ENCODE measurements around the gene NCAM2.

DNA sequence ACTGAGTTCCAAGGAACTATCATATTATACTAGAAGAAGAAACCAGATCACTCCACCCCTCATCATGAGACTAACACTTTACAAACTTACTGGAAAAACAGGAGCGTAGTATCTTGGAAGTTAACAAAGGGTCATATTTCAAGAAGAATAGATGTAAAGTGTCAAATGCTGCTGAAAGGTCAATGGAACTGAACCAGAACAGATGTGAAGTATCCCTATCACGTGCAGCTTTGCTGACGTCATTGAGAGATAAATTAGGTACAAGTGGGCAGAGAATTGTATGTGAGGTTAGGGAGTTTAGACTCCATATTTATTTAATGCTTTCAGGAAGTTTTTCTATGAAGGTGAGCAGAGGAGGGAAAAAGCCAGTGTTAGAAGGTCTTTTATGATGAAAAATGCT lies 483.0 kb downstream of the NCAM2 start:
- TF ChIP-seq, protein P1, sequence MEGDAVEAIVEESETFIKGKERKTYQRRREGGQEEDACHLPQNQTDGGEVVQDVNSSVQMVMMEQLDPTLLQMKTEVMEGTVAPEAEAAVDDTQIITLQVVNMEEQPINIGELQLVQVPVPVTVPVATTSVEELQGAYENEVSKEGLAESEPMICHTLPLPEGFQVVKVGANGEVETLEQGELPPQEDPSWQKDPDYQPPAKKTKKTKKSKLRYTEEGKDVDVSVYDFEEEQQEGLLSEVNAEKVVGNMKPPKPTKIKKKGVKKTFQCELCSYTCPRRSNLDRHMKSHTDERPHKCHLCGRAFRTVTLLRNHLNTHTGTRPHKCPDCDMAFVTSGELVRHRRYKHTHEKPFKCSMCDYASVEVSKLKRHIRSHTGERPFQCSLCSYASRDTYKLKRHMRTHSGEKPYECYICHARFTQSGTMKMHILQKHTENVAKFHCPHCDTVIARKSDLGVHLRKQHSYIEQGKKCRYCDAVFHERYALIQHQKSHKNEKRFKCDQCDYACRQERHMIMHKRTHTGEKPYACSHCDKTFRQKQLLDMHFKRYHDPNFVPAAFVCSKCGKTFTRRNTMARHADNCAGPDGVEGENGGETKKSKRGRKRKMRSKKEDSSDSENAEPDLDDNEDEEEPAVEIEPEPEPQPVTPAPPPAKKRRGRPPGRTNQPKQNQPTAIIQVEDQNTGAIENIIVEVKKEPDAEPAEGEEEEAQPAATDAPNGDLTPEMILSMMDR (IDR thresholded peaks at IDR 0.05), result no peak
- TF ChIP-seq EZH2 (IDR thresholded peaks at IDR 0.05), result no peak
- no peak for TF ChIP-seq EZH2phosphoT487 (IDR thresholded peaks at IDR 0.05)

All from neural progenitor cell (in vitro differentiated cells).